Astrocyte (in vitro differentiated cells and primary cell): ENCODE measurements around the gene AKAP13. TPM values are rescaled to one million over a fixed set of nuclear protein-coding genes. Genes with fewer than 3 reads are reported as not detected.
"Not testable (repeated sequence)": the region's sequence is repeated elsewhere in the genome, so short reads cannot be mapped to it uniquely, and the experiment has no call there.

ENCODE experiments used
- DNase-seq: peaks from one replicate; pipeline ENCODE4 v3.0.0-alpha.2; 2010; ENCODE audit warnings: low read depth
- FAIRE-seq: peaks from 2 replicates; lab custom pipeline; 2011; peaks lifted over from hg19 to GRCh38; lab: Jason Lieb, UNC
- H2AFZ ChIP-seq: 2 replicates; pipeline ENCODE4 v1.6.0; 2012; ENCODE audit warnings: low read depth, low read length, inconsistent platforms
- H3K27ac ChIP-seq: 2 replicates; pipeline ENCODE4 v1.5.1; 2011; ENCODE audit warnings: low read depth, low read length, inconsistent platforms
- H3K27me3 ChIP-seq: 2 replicates; pipeline ENCODE4 v1.6.0; 2011; ENCODE audit warnings: low read length, inconsistent platforms; ENCODE audit not compliant: insufficient read depth
- H3K36me3 ChIP-seq: 2 replicates; pipeline ENCODE4 v1.5.1; 2011; ENCODE audit warnings: low read length, inconsistent platforms; ENCODE audit not compliant: insufficient read depth
- H3K4me1 ChIP-seq: 2 replicates; pipeline ENCODE4 v1.5.1; 2011; ENCODE audit warnings: low read length, inconsistent platforms; ENCODE audit not compliant: insufficient read depth
- H3K4me2 ChIP-seq: 2 replicates; pipeline ENCODE4 v1.6.0; 2012; ENCODE audit warnings: low read length, inconsistent platforms
- H3K4me3 ChIP-seq: 2 replicates; pipeline ENCODE4 v1.5.1; 2011; ENCODE audit warnings: low read depth, mild to moderate bottlenecking, low read length, inconsistent platforms; ENCODE audit not compliant: insufficient read depth
- H3K79me2 ChIP-seq: 2 replicates; pipeline ENCODE4 v1.6.0; 2012; ENCODE audit warnings: mild to moderate bottlenecking, low read length, inconsistent platforms; ENCODE audit not compliant: insufficient read depth
- H3K9ac ChIP-seq: 2 replicates; pipeline ENCODE4 v1.6.0; 2012; ENCODE audit warnings: mild to moderate bottlenecking, low read length, inconsistent platforms
- H3K9me3 ChIP-seq: 2 replicates; pipeline ENCODE4 v1.5.1; 2012; ENCODE audit warnings: low read depth, mild to moderate bottlenecking, low read length, inconsistent platforms; ENCODE audit not compliant: insufficient read depth
- H4K20me1 ChIP-seq: 2 replicates; pipeline ENCODE4 v1.6.0; 2012; ENCODE audit warnings: low read length, inconsistent platforms; ENCODE audit not compliant: insufficient read depth
- H3K27ac Mint-ChIP-seq: one replicate; pipeline ENCODE4 v1.8.0; 2021; ENCODE audit warnings: mild to moderate bottlenecking, mixed read lengths; ENCODE audit not compliant: unreplicated experiment
- H3K27me3 Mint-ChIP-seq: one replicate; pipeline ENCODE4 v1.8.0; 2021; ENCODE audit warnings: low read depth, mixed read lengths; ENCODE audit not compliant: unreplicated experiment
- H3K36me3 Mint-ChIP-seq: one replicate; pipeline ENCODE4 v1.8.0; 2021; ENCODE audit warnings: low read depth, mixed read lengths; ENCODE audit not compliant: unreplicated experiment
- H3K4me1 Mint-ChIP-seq: one replicate; pipeline ENCODE4 v1.8.0; 2021; ENCODE audit warnings: low read depth, mixed read lengths; ENCODE audit not compliant: unreplicated experiment
- H3K4me3 Mint-ChIP-seq: one replicate; pipeline ENCODE4 v1.8.0; 2021; ENCODE audit warnings: mild to moderate bottlenecking, moderate library complexity, mixed read lengths; ENCODE audit not compliant: unreplicated experiment
- H3K9me3 Mint-ChIP-seq: one replicate; pipeline ENCODE4 v1.8.0; 2021; ENCODE audit warnings: mild to moderate bottlenecking, mixed read lengths; ENCODE audit not compliant: unreplicated experiment
- CTCF ChIP-seq: IDR thresholded peaks from 2 replicates; pipeline ENCODE4 v1.5.1; 2011; ENCODE audit warnings: low read depth, mild to moderate bottlenecking, inconsistent platforms, low read length, moderate library complexity; ENCODE audit not compliant: insufficient read depth
- EZH2 ChIP-seq: IDR thresholded peaks from 2 replicates; pipeline ENCODE4 v1.6.1; 2012; ENCODE audit warnings: mild to moderate bottlenecking, low read length, inconsistent platforms; ENCODE audit not compliant: insufficient read depth
- total RNA-seq: library from RNA; stranded (reverse); gene quantifications from 2 replicates; pipeline ENCODE4 v1.2.1, GENCODE V29; 2021

AKAP13 gene
- total RNA-seq, 1 donor from 2014 or later: 98.2 TPM

- not testable (repeated sequence) for H3K36me3 ChIP-seq, H3K27me3 ChIP-seq, H3K4me2 ChIP-seq, H3K4me3 Mint-ChIP-seq, H3K4me3 ChIP-seq, H3K9ac ChIP-seq, DNase-seq, H3K9me3 Mint-ChIP-seq, H3K27ac Mint-ChIP-seq, H3K4me1 ChIP-seq, H3K79me2 ChIP-seq, H3K36me3 Mint-ChIP-seq, H2AFZ ChIP-seq, H3K9me3 ChIP-seq, H4K20me1 ChIP-seq, H3K27me3 Mint-ChIP-seq, FAIRE-seq, H3K27ac ChIP-seq
- peaks cover 33% of the 10 kb centered on the region for H3K4me1 Mint-ChIP-seq
These were observed 32.9 kb upstream of the AKAP13 start for GRCh38 chr15:85347264-85348047.

- H3K79me2 ChIP-seq, H2AFZ ChIP-seq, H4K20me1 ChIP-seq, H3K27ac Mint-ChIP-seq, H3K9me3 Mint-ChIP-seq, H3K4me1 ChIP-seq, H3K27me3 Mint-ChIP-seq, H3K4me2 ChIP-seq, DNase-seq, H3K4me3 ChIP-seq, H3K36me3 ChIP-seq, H3K4me3 Mint-ChIP-seq, H3K9me3 ChIP-seq, H3K27ac ChIP-seq, H3K36me3 Mint-ChIP-seq, H3K9ac ChIP-seq, H3K27me3 ChIP-seq, FAIRE-seq: not testable (repeated sequence)
- peaks cover 33% of the 10 kb centered on the region for H3K4me1 Mint-ChIP-seq
These were observed 32.2 kb upstream of the AKAP13 start for GRCh38 chr15:85348048-85348766.

- FAIRE-seq, H3K79me2 ChIP-seq, H2AFZ ChIP-seq, H3K27ac ChIP-seq, H3K4me2 ChIP-seq, H3K4me1 ChIP-seq, H3K4me3 ChIP-seq, H3K36me3 Mint-ChIP-seq, H3K36me3 ChIP-seq, DNase-seq, H3K9me3 ChIP-seq, H3K9me3 Mint-ChIP-seq, H3K9ac ChIP-seq, H3K27me3 ChIP-seq, H3K4me3 Mint-ChIP-seq, H4K20me1 ChIP-seq, H3K27me3 Mint-ChIP-seq: not testable (repeated sequence)
- Mint-ChIP-seq H3K4me1 (peaks cover 30% of the 10 kb centered on the region), H3K27ac (peak overlapping the region; percentile 29)
These were observed 31.3 kb upstream of the AKAP13 start for GRCh38 chr15:85349062-85349461.

GRCh38 chr15:85350395-85350794 is 30.0 kb upstream of the AKAP13 start:
- DNase-seq: no peak
- Histone ChIP-seq H3K36me3 (no peaks in the 10 kb centered on the region), H3K9ac (no peak overlapping the region), H3K4me1 (peaks cover 10% of the 10 kb centered on the region), H3K9me3 (no peaks in the 10 kb centered on the region), H3K4me3 (no peak overlapping the region), H3K4me2 (no peak overlapping the region), H3K79me2 (no peaks in the 10 kb centered on the region), H2AFZ (no peak overlapping the region), H4K20me1 (no peaks in the 10 kb centered on the region), H3K27me3 (no peaks in the 10 kb centered on the region), H3K27ac (no peak overlapping the region)
- no peaks in the 10 kb centered on the region for H3K27me3 Mint-ChIP-seq
- no peak overlapping the region for H3K27ac Mint-ChIP-seq
- no peaks in the 10 kb centered on the region for H3K9me3 Mint-ChIP-seq
- TF ChIP-seq EZH2: no peak
- no peak for TF ChIP-seq CTCF
- no peaks in the 10 kb centered on the region for H3K36me3 Mint-ChIP-seq
- no peak for FAIRE-seq
- H3K4me3 Mint-ChIP-seq: no peak overlapping the region
- H3K4me1 Mint-ChIP-seq: peaks cover 30% of the 10 kb centered on the region

- not testable (repeated sequence) for H3K27me3 Mint-ChIP-seq, H3K9me3 ChIP-seq, H3K9ac ChIP-seq, DNase-seq, H3K27me3 ChIP-seq, H3K4me3 ChIP-seq, H3K9me3 Mint-ChIP-seq, H3K4me3 Mint-ChIP-seq, H3K4me1 ChIP-seq, H3K79me2 ChIP-seq, H3K4me2 ChIP-seq, H2AFZ ChIP-seq, H3K36me3 Mint-ChIP-seq, H3K36me3 ChIP-seq, H3K27ac Mint-ChIP-seq, H3K27ac ChIP-seq, FAIRE-seq, H4K20me1 ChIP-seq
- H3K4me1 Mint-ChIP-seq: peaks cover 23% of the 10 kb centered on the region
These were observed 28.9 kb upstream of the AKAP13 start for GRCh38 chr15:85351501-85351900.
